Osteocyte (in vitro differentiated cells): ENCODE measurements around the gene IGFN1. TPM values are rescaled to one million over a fixed set of nuclear protein-coding genes. Genes with fewer than 3 reads are reported as not detected.
A peak's percentile ranks its signal among the peaks of the same experiment; 100 is the strongest.

Experiments used
- DNase-seq: peaks from one replicate; pipeline ENCODE4 v3.0.0; 2021; ENCODE audit warnings: mixed read lengths; ENCODE audit not compliant: unreplicated experiment; ENCODE audit errors: extremely low spot score
- H3K27ac Mint-ChIP-seq: one replicate; pipeline ENCODE4 v1.8.0; 2021; ENCODE audit warnings: mild to moderate bottlenecking, mixed read lengths; ENCODE audit not compliant: unreplicated experiment
- H3K27me3 Mint-ChIP-seq: one replicate; pipeline ENCODE4 v1.8.0; 2021; ENCODE audit warnings: mixed read lengths; ENCODE audit not compliant: unreplicated experiment
- H3K36me3 Mint-ChIP-seq: one replicate; pipeline ENCODE4 v1.8.0; 2021; ENCODE audit warnings: mixed read lengths; ENCODE audit not compliant: unreplicated experiment
- H3K4me1 Mint-ChIP-seq: one replicate; pipeline ENCODE4 v1.8.0; 2021; ENCODE audit warnings: mixed read lengths; ENCODE audit not compliant: unreplicated experiment
- H3K4me3 Mint-ChIP-seq: one replicate; pipeline ENCODE4 v1.8.0; 2021; ENCODE audit warnings: mild to moderate bottlenecking, moderate library complexity, mixed read lengths; ENCODE audit not compliant: unreplicated experiment
- H3K9me3 Mint-ChIP-seq: one replicate; pipeline ENCODE4 v1.8.0; 2021; ENCODE audit warnings: mixed read lengths; ENCODE audit not compliant: unreplicated experiment
- CTCF ChIP-seq: fragments of 200-600 bp; sonication (generic); IDR thresholded peaks from 2 replicates; pipeline ENCODE4 v1.5.0; 2021; ENCODE audit warnings: antibody characterized with exemption, mild to moderate bottlenecking, moderate library complexity
- total RNA-seq: library from RNA; stranded (reverse); gene quantifications from 2 replicates; pipeline ENCODE4 v1.2.1, GENCODE V29; 2021

Gene IGFN1
- total RNA-seq, 1 donor from 2014 or later = 3.8 TPM

- peaks cover 4% of the 10 kb centered on the region for H3K9me3 Mint-ChIP-seq
- no peak for TF ChIP-seq CTCF
- H3K27ac Mint-ChIP-seq = no peak overlapping the region
- no peak overlapping the region for H3K4me3 Mint-ChIP-seq
- no peaks in the 10 kb centered on the region for H3K36me3 Mint-ChIP-seq
- peaks cover 71% of the 10 kb centered on the region for H3K27me3 Mint-ChIP-seq
- H3K4me1 Mint-ChIP-seq = no peaks in the 10 kb centered on the region
- DNase-seq = no peak
Observed at GRCh38 chr1:201240171-201240570, 49.5 kb downstream of the IGFN1 start.

GRCh38 chr1:201241736-201242135 lies 51.1 kb downstream of the IGFN1 start:
- DNase-seq = no peak
- H3K36me3 Mint-ChIP-seq = no peaks in the 10 kb centered on the region
- no peaks in the 10 kb centered on the region for H3K4me1 Mint-ChIP-seq
- H3K27me3 Mint-ChIP-seq = peaks cover 82% of the 10 kb centered on the region
- no peak overlapping the region for H3K27ac Mint-ChIP-seq
- no peak for TF ChIP-seq CTCF
- H3K4me3 Mint-ChIP-seq = no peak overlapping the region
- H3K9me3 Mint-ChIP-seq = peaks cover 4% of the 10 kb centered on the region

- DNase-seq = no peak
- no peak for TF ChIP-seq CTCF
- Mint-ChIP-seq H3K4me1 (no peaks in the 10 kb centered on the region), H3K27ac (no peak overlapping the region), H3K4me3 (no peak overlapping the region), H3K36me3 (no peaks in the 10 kb centered on the region), H3K9me3 (peaks cover 3% of the 10 kb centered on the region), H3K27me3 (peaks cover 76% of the 10 kb centered on the region)
Observed at GRCh38 chr1:201245082-201245481, 54.5 kb downstream of the IGFN1 start.

GRCh38 chr1:201248721-201249559 lies 58.3 kb downstream of the IGFN1 start:
- Mint-ChIP-seq H3K4me3 (no peak overlapping the region), H3K27me3 (peaks cover 44% of the 10 kb centered on the region), H3K4me1 (no peaks in the 10 kb centered on the region), H3K36me3 (no peaks in the 10 kb centered on the region), H3K27ac (no peak overlapping the region), H3K9me3 (no peaks in the 10 kb centered on the region)
- peak; percentile 74 for DNase-seq
- no peak for TF ChIP-seq CTCF

- no peak for TF ChIP-seq CTCF
- no peaks in the 10 kb centered on the region for H3K9me3 Mint-ChIP-seq
- peaks cover 29% of the 10 kb centered on the region for H3K27me3 Mint-ChIP-seq
- H3K36me3 Mint-ChIP-seq = no peaks in the 10 kb centered on the region
- DNase-seq = peak; percentile 74
- H3K4me1 Mint-ChIP-seq = peaks cover 3% of the 10 kb centered on the region
- no peak overlapping the region for H3K4me3 Mint-ChIP-seq
- H3K27ac Mint-ChIP-seq = no peak overlapping the region
Observed at GRCh38 chr1:201250326-201251011, 59.8 kb downstream of the IGFN1 start.
